Testis (tissue), 2 donors: ENCODE data around the gene PTPN7.
A peak's percentile ranks its signal among the peaks of the same experiment; 100 is the strongest.

ENCODE experiments used
- POLR2A ChIP-seq: fragments of 450-650 bp; IDR thresholded peaks from one replicate; pipeline ENCODE4 v1.6.1; 2017; ENCODE audit warnings: antibody characterized with exemption, mild to moderate bottlenecking, moderate library complexity
- TF ChIP-seq, protein P1 (sequence below), 3 experiments: fragments of 450-650 bp in 2 of 3; fragments of 200-600 bp in 1 of 3; sonication (generic) in 1 of 3; IDR thresholded peaks; one replicate each; pipeline ENCODE4 v1.5.1; 2016 to 2019; ENCODE audit warnings: antibody characterized with exemption in 3 of 3, mild to moderate bottlenecking in 2 of 3, moderate library complexity in 1 of 3

DNA sequence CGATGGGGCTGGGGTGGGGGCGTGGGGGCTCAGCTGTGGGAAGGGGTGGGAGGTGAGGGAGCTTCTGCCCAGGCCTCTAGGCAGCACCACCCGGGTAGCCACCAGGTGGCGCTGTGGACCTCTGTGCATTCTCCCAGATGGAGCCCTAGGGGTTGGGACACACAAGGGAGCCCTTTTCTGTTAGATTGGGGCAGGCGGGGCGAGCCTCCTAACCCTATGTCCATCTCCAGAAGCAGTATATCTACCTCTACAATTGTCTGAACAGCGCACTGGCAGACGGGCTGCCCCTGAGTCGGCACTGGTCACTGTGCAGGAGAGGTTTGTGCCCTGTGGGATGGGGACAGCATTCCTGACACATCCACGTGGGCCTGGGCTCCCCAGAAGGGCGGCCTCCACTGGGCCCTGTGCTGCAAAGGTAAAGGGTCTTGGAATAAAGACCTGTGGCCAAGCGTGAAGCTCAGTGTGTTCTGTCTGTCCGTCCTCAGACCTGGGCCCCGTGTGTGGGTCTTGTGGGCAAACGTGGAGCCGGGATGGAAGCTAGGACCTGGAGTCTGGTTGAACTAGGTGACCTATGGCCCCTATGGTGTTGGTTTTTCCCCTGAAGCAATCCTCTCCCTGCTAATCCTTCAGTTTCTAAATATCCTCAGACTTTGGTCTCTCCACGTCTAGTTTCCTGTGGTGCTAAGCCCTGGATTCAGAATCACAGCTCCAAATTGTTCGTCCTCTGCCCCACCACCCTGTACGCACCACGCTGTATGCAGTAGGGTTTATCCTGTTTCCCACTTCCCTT is 28.8 kb upstream of the PTPN7 start:
- TF ChIP-seq, protein P1, sequence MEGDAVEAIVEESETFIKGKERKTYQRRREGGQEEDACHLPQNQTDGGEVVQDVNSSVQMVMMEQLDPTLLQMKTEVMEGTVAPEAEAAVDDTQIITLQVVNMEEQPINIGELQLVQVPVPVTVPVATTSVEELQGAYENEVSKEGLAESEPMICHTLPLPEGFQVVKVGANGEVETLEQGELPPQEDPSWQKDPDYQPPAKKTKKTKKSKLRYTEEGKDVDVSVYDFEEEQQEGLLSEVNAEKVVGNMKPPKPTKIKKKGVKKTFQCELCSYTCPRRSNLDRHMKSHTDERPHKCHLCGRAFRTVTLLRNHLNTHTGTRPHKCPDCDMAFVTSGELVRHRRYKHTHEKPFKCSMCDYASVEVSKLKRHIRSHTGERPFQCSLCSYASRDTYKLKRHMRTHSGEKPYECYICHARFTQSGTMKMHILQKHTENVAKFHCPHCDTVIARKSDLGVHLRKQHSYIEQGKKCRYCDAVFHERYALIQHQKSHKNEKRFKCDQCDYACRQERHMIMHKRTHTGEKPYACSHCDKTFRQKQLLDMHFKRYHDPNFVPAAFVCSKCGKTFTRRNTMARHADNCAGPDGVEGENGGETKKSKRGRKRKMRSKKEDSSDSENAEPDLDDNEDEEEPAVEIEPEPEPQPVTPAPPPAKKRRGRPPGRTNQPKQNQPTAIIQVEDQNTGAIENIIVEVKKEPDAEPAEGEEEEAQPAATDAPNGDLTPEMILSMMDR (IDR thresholded peaks at IDR 0.05), result peak; percentile 64 to 95 (median 72)
- no peak for TF ChIP-seq POLR2A
